ENCODE data around the gene GPR15LG.

DNA sequence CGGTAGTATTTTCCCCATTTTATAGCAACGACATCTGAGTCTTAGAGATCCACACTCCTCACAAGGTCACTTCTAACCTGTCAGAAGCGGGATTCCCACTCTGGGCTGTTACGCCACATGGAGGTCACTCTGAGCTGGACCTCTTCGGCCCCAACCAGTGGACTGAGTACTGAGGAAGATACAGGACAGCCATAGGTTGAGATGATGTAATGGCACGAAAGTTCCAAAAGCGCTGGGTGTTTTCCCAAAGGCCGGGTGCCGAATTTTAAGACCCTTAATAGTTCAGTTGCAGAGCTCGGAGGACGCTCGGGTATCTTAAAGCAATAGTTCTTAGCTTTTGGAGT is 33.6 kb upstream of the GPR15LG start:
- TF ChIP-seq, protein P1, sequence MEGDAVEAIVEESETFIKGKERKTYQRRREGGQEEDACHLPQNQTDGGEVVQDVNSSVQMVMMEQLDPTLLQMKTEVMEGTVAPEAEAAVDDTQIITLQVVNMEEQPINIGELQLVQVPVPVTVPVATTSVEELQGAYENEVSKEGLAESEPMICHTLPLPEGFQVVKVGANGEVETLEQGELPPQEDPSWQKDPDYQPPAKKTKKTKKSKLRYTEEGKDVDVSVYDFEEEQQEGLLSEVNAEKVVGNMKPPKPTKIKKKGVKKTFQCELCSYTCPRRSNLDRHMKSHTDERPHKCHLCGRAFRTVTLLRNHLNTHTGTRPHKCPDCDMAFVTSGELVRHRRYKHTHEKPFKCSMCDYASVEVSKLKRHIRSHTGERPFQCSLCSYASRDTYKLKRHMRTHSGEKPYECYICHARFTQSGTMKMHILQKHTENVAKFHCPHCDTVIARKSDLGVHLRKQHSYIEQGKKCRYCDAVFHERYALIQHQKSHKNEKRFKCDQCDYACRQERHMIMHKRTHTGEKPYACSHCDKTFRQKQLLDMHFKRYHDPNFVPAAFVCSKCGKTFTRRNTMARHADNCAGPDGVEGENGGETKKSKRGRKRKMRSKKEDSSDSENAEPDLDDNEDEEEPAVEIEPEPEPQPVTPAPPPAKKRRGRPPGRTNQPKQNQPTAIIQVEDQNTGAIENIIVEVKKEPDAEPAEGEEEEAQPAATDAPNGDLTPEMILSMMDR (conservative IDR thresholded peaks at IDR 0.05; ENCODE audit: low read depth, low read length), result no peak
- TF ChIP-seq EZH2phosphoT487 (IDR thresholded peaks at IDR 0.05; ENCODE audit: borderline replicate concordance, low read length), result no peak
